NCI-H1694 (cell line): ENCODE results near the gene SMARCA1.

Source experiments
- DNase-seq: peaks from one replicate; lab custom pipeline; 2025; lab: John Stamatoyannopoulos, UW

Gene SMARCA1

GRCh38 chrX:129530410-129530809, 7.1 kb upstream of the SMARCA1 start:
- DNase-seq, result no peak

GRCh38 chrX:129529685-129530281, 6.5 kb upstream of the SMARCA1 start:
- DNase-seq, result peak; percentile 90

DNA sequence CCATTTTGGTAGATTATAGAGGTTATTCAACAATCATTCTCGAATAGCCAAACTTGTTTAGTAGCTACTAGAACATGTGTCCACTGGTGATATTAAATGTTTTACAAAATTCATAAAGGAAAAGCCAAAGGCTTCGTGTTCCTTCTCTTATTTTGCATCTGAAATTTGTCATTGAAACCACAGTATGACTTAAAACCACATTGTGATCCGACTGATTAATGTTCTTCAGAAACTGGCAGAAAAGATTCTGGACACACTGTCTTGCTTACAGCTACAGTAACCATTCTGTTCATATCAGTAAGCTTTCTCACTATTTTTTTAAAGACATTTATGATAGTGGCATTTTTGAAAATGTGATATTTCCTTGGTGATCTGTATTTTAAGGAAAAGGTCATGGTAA, 2.6 kb upstream of the SMARCA1 start:
- no peak for DNase-seq

- DNase-seq, result no peak
These were observed 1.9 kb upstream of the SMARCA1 start for GRCh38 chrX:129525162-129525561.

- DNase-seq, result no peak
These were observed 1.1 kb upstream of the SMARCA1 start for GRCh38 chrX:129524250-129524850.

DNA sequence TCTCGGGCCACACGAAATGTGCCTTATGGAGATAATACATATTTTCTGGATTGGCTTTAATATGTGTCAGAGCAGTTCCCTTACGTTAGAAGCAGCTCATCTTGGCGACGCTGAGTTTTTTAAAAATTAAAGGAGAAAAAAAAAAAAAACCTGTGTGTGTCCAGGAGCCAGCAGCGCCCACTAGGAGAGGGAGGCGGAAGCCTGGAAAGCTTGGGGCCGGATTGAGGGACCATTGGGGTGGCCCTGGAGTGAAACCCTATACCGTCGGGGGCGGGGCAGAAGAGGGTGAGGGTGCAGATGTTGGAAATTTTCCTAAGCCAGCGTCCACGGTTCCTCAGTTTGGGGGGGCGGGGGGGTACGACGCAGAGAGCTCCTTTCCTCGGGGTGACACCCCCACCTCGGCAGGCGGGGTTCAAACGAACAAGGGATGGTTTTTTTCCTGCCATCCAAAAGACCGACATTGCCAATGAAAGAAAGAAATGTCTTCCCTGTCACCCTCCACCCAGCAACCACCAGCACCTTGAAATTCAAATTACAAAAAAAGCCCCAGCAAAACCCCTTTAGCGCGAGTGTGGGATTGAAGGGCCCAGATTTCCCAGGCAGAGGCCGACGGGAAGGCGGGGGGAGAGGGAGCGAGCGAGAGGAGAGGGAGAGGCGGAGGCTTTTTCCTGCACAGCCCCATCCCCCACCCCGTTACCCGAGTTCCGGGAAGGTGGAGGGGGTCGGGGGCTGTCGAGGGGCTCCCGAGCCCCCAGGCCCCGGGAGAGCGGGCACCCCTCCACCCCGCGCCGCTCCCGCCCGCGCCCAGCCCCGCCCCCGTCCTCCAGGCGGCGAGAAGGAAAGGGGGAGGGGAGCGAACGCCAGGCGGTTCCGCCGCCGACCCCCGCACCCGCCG, 859 bp downstream of the SMARCA1 start:
- peak; percentile 38 for DNase-seq

GRCh38 chrX:129520151-129520550, 3.1 kb downstream of the SMARCA1 start:
- DNase-seq, result no peak

- DNase-seq, result no peak
These were observed 6.9 kb downstream of the SMARCA1 start for GRCh38 chrX:129516402-129516801.

DNA sequence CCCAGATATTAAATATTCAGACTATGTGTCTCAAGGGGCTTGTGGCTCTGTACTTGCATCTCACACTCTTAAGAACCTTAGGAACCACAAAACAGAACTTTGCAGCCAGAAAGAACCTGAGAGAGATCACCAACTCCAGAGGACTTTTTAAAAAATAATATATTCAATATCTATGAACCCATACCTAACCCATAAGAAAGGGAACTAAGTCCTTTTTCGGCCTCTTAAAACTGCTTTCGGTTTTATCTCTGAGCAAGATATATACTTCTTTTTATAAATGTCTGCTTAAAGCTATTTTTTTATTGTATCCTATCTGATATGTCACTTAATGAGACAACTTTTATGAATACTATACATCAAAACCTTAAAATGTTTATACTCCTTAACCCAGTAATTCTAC, 10.9 kb downstream of the SMARCA1 start:
- no peak for DNase-seq

DNA sequence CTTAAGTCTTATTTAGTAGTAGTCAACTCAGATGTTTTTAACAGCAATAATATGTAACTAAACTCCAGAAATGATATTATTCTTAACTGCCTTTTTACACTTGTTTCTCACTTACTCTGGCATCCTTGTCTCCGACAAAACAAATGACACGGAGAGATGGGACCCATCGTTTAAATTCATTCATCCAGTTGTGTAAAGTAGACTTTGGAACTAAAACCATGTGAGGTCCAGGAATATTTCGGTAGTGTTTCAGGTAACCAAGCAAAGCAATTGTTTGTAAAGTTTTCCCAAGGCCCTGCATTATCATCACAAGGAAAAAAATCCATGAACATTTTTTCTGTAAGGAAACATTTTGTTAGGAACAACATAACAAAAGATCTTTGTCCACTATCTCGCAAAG, 11.6 kb downstream of the SMARCA1 start:
- DNase-seq, result no peak

DNA sequence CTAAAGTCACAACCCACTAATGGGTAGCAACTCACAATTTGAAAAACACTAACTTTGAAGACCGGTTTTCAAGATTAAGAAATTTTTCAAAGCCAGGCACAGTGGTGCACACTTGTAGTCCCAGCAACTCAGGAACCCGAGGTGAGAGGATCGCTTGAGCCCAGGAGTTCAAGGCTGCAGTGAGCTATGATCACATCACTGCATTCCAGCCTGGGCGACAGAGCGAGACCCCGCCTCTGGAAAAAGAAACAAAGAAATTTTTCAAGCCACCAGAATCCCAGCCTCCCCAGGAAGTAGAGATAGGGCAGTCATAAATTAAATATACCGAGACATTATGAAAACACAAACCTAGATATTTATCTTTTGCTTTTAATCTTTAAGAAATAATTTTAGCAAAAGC, 13.0 kb downstream of the SMARCA1 start:
- DNase-seq, result no peak

GRCh38 chrX:129497146-129497843, 26.0 kb downstream of the SMARCA1 start:
- no peak for DNase-seq

- DNase-seq, result no peak
These were observed 26.7 kb downstream of the SMARCA1 start for GRCh38 chrX:129496625-129497024.

GRCh38 chrX:129495900-129496299, 27.4 kb downstream of the SMARCA1 start:
- no peak for DNase-seq

- DNase-seq, result no peak
These were observed 28.4 kb downstream of the SMARCA1 start for GRCh38 chrX:129494887-129495286.

DNA sequence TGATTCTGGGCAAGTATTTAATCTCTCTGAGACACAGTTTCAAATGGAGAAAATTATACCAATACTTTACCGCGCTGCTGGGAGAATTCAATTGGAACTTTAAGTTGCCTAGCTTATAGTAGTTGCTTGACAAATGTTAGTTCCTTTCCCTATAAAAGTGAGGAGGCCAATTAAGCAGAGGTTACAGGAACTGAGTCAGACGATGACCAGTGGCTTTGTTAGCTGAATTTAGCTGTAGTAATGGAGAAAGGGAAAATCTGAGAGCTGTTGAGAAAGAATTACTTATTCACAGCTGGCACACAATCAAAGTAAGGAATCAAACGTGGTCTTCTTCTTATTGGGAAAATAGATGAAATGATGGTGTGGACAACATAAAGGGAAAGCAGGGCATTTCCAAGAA, 29.6 kb downstream of the SMARCA1 start:
- DNase-seq, result no peak

DNA sequence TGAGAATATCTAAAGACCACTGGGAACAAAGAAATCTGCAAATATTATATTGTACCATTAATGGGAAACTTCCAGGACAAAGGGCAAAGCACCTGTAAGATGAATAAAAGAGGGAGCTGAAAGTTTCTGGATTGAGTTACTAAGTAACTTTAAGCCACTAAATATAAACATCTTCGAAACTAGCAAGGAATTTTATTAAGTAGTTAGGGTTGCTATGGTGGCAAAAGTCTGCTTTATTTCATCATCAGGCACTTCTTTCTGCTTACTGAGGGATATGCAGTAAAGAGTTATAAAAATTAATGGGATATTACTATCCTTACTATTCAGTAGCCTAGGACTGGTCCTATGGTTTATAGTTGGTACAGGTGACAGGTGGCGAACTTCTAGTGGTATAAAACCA, 33.0 kb downstream of the SMARCA1 start:
- DNase-seq, result no peak

DNA sequence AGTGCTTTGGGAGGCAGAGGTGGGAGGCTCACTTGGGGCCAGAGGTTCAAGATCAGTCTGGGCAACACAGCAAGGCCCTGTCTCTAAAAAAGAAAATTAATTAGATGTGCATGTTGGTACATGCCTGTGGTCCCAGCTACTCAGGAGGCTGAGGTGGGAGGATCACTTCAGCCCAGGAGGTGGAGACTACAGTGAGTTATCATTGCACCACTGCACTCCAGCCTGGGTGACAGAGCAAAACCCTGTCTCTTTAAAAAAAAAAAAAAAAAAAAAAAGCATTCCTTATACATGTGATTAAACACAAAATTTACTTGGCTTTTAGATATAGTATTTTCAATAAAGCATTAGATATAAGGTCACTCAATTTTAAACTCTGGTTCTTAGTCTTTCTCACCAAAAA, 34.9 kb downstream of the SMARCA1 start:
- no peak for DNase-seq

DNA sequence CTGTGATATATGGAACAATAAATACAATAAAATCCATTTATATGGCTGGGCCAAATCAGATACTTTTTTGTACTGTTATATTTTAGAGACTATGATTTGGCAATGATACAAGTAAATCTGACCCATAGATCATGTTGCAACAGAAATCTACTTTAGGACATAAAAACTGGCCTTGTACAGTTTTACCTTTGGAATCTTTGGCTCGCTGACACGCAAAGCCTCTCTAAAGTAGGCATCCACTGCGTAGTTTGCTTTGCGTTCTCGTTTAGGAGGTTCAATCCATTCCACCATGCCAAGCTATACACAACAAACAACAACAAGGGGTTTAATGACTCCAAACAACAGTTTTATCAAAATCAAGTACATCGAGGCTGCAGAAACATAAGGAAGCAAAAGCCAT, 42.4 kb downstream of the SMARCA1 start:
- DNase-seq, result no peak

DNA sequence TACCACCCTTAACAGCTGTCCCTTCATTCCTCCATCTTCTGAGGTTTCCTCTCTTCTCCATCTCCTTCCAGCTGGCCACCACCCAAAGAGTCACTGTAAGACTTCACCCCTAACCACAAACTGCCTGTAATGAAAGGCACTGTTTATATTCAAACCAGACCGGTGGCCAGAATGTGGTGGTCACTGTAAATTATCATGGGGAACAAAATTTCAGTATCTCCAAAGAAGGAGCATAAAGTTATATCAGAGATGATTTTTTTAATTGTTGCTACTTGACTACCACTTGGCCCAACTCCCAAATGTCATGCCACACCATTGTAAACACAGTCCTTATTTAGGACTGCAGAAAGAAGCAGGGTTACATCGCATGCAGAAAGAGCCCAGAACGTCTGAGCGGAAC, 44.8 kb downstream of the SMARCA1 start:
- no peak for DNase-seq

DNA sequence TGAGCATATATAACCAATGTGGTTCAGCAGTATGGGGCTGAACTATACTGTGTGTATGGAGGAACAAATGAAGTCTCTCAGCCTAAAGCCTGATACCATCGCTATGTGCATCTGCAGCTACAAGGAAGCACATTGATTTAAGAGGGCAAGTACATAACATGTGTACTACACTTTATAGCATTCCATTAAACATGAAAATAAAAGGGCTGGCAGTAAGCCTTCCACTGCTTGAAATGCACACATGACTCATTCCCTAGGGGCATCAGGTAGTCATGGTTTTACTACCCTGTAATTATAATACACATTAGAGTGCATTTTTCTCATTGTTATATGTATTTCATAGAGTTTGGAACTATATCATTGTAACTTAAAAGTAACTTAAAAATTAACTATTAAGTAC, 51.2 kb downstream of the SMARCA1 start:
- DNase-seq, result no peak

DNA sequence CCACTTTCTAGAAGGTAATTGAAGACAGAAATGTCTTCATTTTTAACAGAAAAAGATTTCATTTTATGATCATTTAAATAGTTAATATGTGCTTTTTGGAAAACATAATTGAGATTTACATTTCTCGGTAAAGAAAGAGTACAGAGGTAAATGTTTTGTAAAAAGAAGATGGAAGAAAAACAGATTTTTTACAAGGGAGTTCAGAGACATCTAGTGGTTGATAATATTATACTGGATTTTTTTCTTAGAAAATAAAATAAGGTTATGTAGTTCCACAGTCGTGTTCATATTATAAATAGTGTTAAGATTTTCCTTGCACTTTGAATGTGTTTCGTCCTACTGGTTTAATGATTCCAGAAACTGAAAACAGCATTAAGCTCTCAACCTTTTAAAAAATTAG, 60.6 kb downstream of the SMARCA1 start:
- peak; percentile 9 for DNase-seq
